ENCODE data around the gene AP2A1.
A peak's percentile ranks its signal among the peaks of the same experiment; 100 is the strongest.

The AP2A1 gene

GRCh38 chr19:49773663-49774350, 7.0 kb downstream of the AP2A1 start:
- H3K4me1 Mint-ChIP-seq (ENCODE audit: low read depth): peaks cover 52% of the 10 kb centered on the region
- peaks cover 67% of the 10 kb centered on the region for H3K36me3 Mint-ChIP-seq (ENCODE audit: low read depth)
- H3K27ac Mint-ChIP-seq: peak overlapping the region; percentile 56
- H3K9me3 Mint-ChIP-seq: no peaks in the 10 kb centered on the region
- no peaks in the 10 kb centered on the region for H3K27me3 Mint-ChIP-seq
- intact Hi-C loops (cut with micrococcal nuclease): no loop called here
- H3K4me3 Mint-ChIP-seq: no peak overlapping the region

- no peaks in the 10 kb centered on the region for H3K27me3 Mint-ChIP-seq
- peaks cover 55% of the 10 kb centered on the region for H3K36me3 Mint-ChIP-seq (ENCODE audit: low read depth)
- H3K4me3 Mint-ChIP-seq: no peak overlapping the region
- H3K27ac Mint-ChIP-seq: no peak overlapping the region
- no peaks in the 10 kb centered on the region for H3K9me3 Mint-ChIP-seq
- peaks cover 47% of the 10 kb centered on the region for H3K4me1 Mint-ChIP-seq (ENCODE audit: low read depth)
- intact Hi-C loops (cut with micrococcal nuclease): no loop called here
These were observed 8.2 kb downstream of the AP2A1 start for GRCh38 chr19:49774969-49775368.

DNA sequence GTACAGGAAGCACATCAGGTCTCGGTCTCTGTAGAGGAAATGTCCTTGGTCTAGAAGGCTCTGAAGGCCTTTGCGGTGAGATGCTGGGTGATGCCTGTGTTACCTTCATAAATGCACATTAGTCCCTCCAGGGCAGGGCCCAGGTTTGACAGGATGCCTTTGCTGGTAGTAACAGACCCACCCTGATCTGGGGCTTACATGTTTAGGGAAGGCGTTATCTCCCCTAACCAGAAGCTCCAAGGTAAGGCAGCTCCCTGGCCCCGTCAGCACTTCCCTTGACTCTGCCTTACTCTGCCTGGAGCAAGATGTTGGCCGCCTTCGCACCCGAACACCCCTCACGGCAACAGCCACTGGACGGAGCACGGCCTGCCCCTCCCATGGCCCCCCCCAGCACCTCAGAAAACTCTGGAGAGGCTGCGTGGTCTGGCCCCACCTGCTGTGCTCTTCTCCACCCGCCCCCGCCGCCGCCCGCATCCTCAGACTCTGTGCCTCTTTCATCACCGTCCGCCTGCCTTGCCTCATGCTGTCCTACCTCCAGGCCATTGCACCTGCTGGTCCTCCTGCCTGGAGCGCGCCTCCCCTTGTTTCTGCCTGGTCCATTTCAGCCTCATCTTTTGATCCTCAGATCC, 9.1 kb downstream of the AP2A1 start:
- no peak overlapping the region for H3K4me3 Mint-ChIP-seq
- intact Hi-C loops (cut with micrococcal nuclease): no loop called here
- H3K27me3 Mint-ChIP-seq: no peaks in the 10 kb centered on the region
- H3K9me3 Mint-ChIP-seq: no peaks in the 10 kb centered on the region
- H3K27ac Mint-ChIP-seq: peak overlapping the region; percentile 56
- H3K4me1 Mint-ChIP-seq (ENCODE audit: low read depth): peaks cover 52% of the 10 kb centered on the region
- H3K36me3 Mint-ChIP-seq (ENCODE audit: low read depth): peaks cover 55% of the 10 kb centered on the region

GRCh38 chr19:49776371-49776764, 9.6 kb downstream of the AP2A1 start:
- no peaks in the 10 kb centered on the region for H3K27me3 Mint-ChIP-seq
- intact Hi-C loops (cut with micrococcal nuclease): no loop called here
- peaks cover 53% of the 10 kb centered on the region for H3K36me3 Mint-ChIP-seq (ENCODE audit: low read depth)
- H3K27ac Mint-ChIP-seq: peak overlapping the region; percentile 56
- peaks cover 56% of the 10 kb centered on the region for H3K4me1 Mint-ChIP-seq (ENCODE audit: low read depth)
- no peaks in the 10 kb centered on the region for H3K9me3 Mint-ChIP-seq
- H3K4me3 Mint-ChIP-seq: no peak overlapping the region

DNA sequence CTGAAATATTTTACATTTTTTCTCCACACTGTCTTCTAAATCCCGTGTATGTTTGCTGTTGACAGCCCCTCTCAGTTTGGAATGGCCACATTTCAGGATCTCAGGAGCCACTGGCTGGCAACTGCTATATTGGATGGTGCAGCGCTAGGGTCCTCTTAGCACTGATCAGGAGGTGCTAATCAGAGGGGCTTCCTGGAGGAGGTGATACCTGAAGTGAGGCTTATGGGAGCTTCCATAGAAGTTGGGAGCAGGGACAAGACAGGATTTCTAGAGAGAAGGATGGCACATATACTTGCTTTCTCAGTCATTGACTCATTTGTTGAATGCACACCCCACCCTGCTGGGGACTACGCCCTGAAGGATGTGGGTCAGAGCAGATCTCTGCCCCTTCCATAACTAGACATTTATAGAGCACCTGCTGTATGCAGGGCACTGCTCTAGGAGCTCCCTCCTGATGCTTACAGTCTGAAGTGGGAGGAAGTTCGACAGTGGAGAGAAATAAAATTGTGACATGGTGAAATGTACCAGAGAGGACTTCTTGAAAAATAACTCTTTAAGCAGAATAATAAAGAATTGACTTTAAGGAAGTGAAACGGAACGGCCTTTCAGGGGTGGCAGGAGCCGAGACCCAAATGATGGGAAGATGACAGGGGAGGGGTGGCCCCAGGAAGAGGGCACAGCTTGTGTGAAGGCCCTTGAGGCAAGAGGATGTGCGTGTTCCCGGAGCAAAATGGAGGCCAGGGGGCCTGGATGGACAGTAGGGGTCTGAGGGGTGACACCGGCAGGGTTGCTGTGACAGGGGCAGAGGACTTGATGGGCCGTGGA, 13.1 kb downstream of the AP2A1 start:
- H3K4me1 Mint-ChIP-seq (ENCODE audit: low read depth): peaks cover 58% of the 10 kb centered on the region

GRCh38 chr19:49780861-49781260, 14.1 kb downstream of the AP2A1 start:
- Mint-ChIP-seq H3K27me3 (no peaks in the 10 kb centered on the region), H3K27ac (peak overlapping the region; percentile 96), H3K4me3 (peak overlapping the region; percentile 78), H3K9me3 (no peaks in the 10 kb centered on the region), H3K4me1 (ENCODE audit: low read depth) (peaks cover 63% of the 10 kb centered on the region), H3K36me3 (ENCODE audit: low read depth) (peaks cover 67% of the 10 kb centered on the region)
- intact Hi-C loops (cut with micrococcal nuclease): loop anchor here (2.0 kb wide), 1 partner anchor 64 kb away; no protein-coding TSS in a partner anchor

More for the DNA sequence above, 13.1 kb downstream of the AP2A1 start:
- intact Hi-C loops (cut with micrococcal nuclease): loop anchor here (2.0 kb wide), 1 partner anchor 63 kb away; no protein-coding TSS in a partner anchor
- Mint-ChIP-seq H3K27ac (peak overlapping the region; percentile 96), H3K36me3 (ENCODE audit: low read depth) (peaks cover 65% of the 10 kb centered on the region), H3K27me3 (no peaks in the 10 kb centered on the region), H3K4me3 (peak overlapping the region; percentile 78), H3K9me3 (no peaks in the 10 kb centered on the region)

- Mint-ChIP-seq H3K36me3 (ENCODE audit: low read depth) (peaks cover 67% of the 10 kb centered on the region), H3K4me1 (ENCODE audit: low read depth) (peaks cover 61% of the 10 kb centered on the region), H3K4me3 (peak overlapping the region; percentile 78), H3K9me3 (no peaks in the 10 kb centered on the region), H3K27ac (peak overlapping the region; percentile 96), H3K27me3 (no peaks in the 10 kb centered on the region)
- intact Hi-C loops (cut with micrococcal nuclease): loop anchor here (2.0 kb wide), 1 partner anchor 65 kb away; no protein-coding TSS in a partner anchor
These were observed 14.6 kb downstream of the AP2A1 start for GRCh38 chr19:49781394-49781793.

GRCh38 chr19:49782515-49782914, 15.7 kb downstream of the AP2A1 start:
- H3K4me3 Mint-ChIP-seq: peak overlapping the region; percentile 78
- intact Hi-C loops (cut with micrococcal nuclease): no loop called here
- H3K9me3 Mint-ChIP-seq: no peaks in the 10 kb centered on the region
- H3K4me1 Mint-ChIP-seq (ENCODE audit: low read depth): peaks cover 64% of the 10 kb centered on the region
- peaks cover 72% of the 10 kb centered on the region for H3K36me3 Mint-ChIP-seq (ENCODE audit: low read depth)
- H3K27me3 Mint-ChIP-seq: no peaks in the 10 kb centered on the region
- H3K27ac Mint-ChIP-seq: peak overlapping the region; percentile 96

GRCh38 chr19:49786376-49786820, 19.6 kb downstream of the AP2A1 start:
- Mint-ChIP-seq H3K36me3 (ENCODE audit: low read depth) (peaks cover 97% of the 10 kb centered on the region), H3K4me3 (no peak overlapping the region), H3K4me1 (ENCODE audit: low read depth) (peaks cover 43% of the 10 kb centered on the region), H3K27me3 (no peaks in the 10 kb centered on the region), H3K9me3 (no peaks in the 10 kb centered on the region), H3K27ac (peak overlapping the region; percentile 12)
- intact Hi-C loops (cut with micrococcal nuclease): no loop called here

DNA sequence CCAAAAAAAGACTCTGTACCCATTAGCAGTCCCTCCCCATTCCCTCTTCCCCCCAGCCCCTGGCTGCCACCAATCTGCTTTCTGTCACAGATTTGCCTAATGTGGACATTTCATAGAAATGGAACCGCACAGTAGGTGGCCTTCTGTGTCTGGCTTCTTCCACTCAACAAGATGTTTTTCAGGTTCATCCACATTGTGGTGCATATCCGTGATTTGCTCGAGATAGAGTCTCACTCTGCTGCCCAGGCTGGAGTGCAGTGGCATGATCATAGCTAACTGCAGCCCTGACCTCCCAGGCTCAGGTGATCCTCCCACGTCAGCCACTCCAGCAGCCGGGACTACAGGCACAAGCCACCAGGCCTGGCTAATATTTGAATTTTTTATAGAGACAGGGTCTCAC, 20.9 kb downstream of the AP2A1 start:
- Mint-ChIP-seq H3K4me1 (ENCODE audit: low read depth) (peaks cover 29% of the 10 kb centered on the region), H3K9me3 (no peaks in the 10 kb centered on the region), H3K27ac (no peak overlapping the region), H3K36me3 (ENCODE audit: low read depth) (peaks cover 97% of the 10 kb centered on the region), H3K4me3 (no peak overlapping the region), H3K27me3 (no peaks in the 10 kb centered on the region)
- intact Hi-C loops (cut with micrococcal nuclease): no loop called here

DNA sequence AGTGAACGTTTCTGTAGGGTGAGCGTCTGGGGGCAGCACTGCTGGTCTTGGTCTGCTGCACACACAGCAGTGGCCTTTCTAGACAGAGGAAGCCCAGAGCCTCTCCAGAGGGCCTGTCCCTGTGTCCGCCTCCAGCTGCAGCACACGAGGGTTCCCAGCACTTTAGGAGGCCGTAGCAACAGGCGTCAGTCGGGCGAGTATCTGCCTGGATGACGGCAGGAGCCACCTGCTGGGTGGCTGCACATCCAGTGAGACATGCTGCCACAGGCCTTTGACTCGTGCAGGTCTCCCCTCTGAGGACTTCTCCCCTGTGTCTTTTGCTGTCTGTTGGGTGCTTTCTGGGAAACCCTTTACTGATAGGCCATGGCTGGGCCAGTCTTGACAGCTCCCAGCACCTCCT, 22.1 kb downstream of the AP2A1 start:
- H3K36me3 Mint-ChIP-seq (ENCODE audit: low read depth): peaks cover 97% of the 10 kb centered on the region

DNA sequence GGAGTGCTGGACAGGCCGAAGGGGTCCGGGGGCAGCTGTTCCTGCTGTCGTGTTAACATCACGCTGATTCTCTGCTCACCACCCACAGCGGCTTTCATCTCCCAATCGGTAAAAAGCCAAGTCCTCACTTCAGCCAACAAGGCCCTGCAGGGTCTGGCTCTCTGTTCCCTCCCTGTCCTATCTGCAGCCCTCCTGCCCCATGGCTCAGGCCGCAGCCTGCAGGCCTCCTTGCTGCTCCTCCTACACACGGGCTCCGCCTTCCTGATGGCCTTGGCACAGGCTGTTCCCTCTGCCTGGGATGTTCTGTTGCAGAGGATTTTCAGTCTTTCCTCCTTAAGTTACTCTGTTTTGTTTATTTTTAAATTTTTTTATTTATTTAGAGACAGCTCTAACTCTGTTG, 24.1 kb downstream of the AP2A1 start:
- Mint-ChIP-seq H3K27me3 (no peaks in the 10 kb centered on the region), H3K9me3 (no peaks in the 10 kb centered on the region), H3K36me3 (ENCODE audit: low read depth) (peaks cover 99% of the 10 kb centered on the region), H3K4me3 (no peak overlapping the region), H3K27ac (no peak overlapping the region), H3K4me1 (ENCODE audit: low read depth) (peaks cover 14% of the 10 kb centered on the region)
- intact Hi-C loops (cut with micrococcal nuclease): no loop called here

More for the DNA sequence above, 22.1 kb downstream of the AP2A1 start:
- H3K9me3 Mint-ChIP-seq: no peaks in the 10 kb centered on the region
- intact Hi-C loops (cut with micrococcal nuclease): no loop called here
- H3K4me1 Mint-ChIP-seq (ENCODE audit: low read depth): peaks cover 22% of the 10 kb centered on the region
- no peaks in the 10 kb centered on the region for H3K27me3 Mint-ChIP-seq
- no peak overlapping the region for H3K27ac Mint-ChIP-seq
- H3K4me3 Mint-ChIP-seq: no peak overlapping the region

- Mint-ChIP-seq H3K4me1 (ENCODE audit: low read depth) (peaks cover 5% of the 10 kb centered on the region), H3K9me3 (no peaks in the 10 kb centered on the region), H3K4me3 (no peak overlapping the region), H3K27ac (no peak overlapping the region), H3K27me3 (no peaks in the 10 kb centered on the region), H3K36me3 (ENCODE audit: low read depth) (peaks cover 99% of the 10 kb centered on the region)
- intact Hi-C loops (cut with micrococcal nuclease): no loop called here
These were observed 25.1 kb downstream of the AP2A1 start for GRCh38 chr19:49791776-49792445.

Measured in dendritic cell treated with granulocyte-macrophage colony-stimulating factor and Interleukin-4, amounts not matched to agents 40 ng/mL and 50 ng/mL, for 4 days (primary cell).